Raji (cell line): ENCODE data around the gene NOD1.

Source experiments
- POLR2A ChIP-seq: IDR thresholded peaks from 2 replicates; pipeline ENCODE4 v1.6.1; 2011; ENCODE audit warnings: low read depth, low read length, control low read depth; ENCODE audit not compliant: insufficient read depth

Gene NOD1

DNA sequence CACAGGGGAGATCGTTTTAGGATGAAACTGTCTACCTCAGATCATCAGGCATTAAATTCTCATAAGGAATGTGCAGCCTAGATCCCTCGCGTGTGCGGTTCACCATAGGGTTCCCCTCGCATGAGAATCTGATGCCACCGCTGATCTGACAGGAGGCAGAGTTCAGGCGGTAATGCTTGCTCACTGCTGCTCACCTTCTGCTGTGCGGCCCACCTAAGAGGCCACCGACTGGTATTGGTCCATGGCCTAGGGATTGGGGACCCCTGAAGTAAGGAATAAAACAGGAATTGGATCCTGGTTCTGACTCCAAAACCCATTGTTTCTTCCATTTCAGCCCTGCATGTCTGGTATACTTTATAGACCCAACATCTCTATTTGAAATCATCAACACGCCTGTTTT is 4.1 kb downstream of the NOD1 start:
- no peak for TF ChIP-seq POLR2A

GRCh38 chr7:30473903-30474302 is 4.7 kb downstream of the NOD1 start:
- TF ChIP-seq POLR2A: no peak

- TF ChIP-seq POLR2A: no peak
Measured at GRCh38 chr7:30472784-30473775, 5.5 kb downstream of the NOD1 start.

- TF ChIP-seq POLR2A: no peak
Measured at GRCh38 chr7:30472081-30472783, 6.4 kb downstream of the NOD1 start.

DNA sequence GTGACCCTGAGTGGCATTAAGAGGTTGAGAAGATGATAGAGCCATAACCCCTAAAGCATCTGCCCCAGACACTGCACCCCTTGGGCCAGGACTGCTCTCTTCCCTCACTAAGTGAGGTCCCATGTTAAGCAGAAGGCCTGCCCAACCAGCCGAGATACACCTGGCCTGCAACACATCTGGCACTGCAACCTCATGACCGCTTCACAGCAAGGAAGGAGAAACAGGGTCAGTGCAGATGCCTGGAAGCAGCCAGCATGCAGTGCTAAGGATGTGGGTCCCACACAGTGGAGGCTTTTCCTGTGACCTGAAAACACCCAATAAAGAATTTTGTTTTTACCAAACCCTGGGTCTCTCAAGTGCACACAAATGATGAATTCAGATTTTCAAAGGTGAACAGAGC is 7.4 kb downstream of the NOD1 start:
- TF ChIP-seq POLR2A: no peak

DNA sequence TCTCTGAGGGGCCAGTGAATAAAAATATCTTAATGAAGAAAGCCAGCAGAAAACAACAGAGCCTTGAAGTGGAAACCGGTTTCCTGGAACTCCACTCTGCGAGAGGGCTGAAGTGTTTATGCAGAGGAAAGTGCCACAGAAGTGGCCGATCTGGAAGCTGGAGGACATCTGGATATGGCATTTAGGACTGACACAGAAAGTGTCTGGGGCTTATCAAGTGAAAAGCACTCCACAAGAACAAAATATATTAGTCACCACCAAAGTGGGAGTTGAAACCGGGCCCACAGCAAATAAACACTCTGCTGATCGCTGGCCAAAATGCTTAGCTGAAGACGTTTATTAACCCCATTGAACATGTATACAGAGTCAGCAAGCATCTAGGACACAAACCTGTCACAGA is 7.8 kb downstream of the NOD1 start:
- no peak for TF ChIP-seq POLR2A

DNA sequence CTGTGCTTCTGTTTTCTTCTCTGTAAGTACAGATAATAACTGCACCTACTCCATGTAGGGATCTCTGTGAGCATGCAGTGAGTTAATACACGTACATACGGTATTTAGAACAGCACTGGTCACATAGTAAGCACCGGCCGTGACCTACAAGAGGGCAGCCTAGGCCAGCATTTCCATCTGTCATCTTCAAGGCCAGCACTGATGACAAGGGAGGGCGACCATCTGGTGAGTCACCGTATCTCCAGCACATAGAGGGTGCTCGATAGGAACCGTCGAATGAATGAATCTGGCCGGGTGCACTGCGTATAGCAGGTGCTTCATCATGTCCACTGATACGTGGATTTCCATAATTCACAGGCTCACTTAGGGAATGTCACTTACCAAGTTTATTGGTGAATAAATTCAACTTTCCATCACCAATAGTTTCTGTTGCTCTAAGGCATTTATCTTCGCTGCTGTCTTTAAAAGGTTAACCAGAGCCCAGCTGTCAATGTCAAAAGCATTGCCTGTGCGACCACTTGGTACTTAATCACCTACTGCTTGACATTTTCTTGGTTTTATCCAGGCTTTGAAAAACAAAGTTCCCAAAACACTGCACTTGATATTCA is 8.3 kb downstream of the NOD1 start:
- TF ChIP-seq POLR2A: no peak

- TF ChIP-seq POLR2A: no peak
Measured at GRCh38 chr7:30469303-30469702, 9.3 kb downstream of the NOD1 start.

DNA sequence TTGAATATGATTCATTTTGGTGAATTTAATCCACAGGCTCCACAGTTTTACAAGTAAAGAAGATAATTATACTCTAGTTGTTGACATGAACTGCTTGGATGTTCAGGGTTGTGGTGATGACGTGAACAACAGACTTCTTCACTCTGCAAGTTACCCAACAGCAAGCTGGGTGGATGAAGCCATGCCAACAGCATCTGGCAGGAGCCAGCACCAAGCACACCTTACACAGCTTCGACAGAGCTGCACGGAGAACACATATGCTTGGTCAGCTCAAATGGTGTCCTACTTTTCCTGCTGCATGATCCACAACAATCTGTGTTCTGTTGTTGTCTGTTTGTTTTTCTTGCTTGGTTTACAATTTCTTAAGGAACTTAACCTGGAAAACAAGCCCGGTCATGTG is 9.8 kb downstream of the NOD1 start:
- TF ChIP-seq POLR2A: no peak

DNA sequence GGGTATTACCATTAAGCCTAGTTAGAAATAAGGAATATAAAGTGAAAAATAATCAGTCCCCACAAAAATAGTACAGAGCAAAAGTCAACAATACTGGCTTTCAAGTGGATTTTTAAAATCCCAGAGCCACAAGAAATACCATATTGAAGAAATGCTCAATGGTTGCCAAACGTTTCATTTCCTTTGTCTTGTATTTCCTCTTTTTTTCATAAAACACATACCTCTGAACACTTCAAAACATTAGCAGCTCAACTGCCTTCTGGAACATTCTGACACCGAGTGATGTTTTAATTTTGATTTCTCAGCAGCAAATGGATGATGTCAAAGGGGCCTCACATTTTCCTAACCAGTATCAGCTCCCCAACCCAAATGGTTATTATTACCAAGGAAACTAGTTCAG is 10.5 kb downstream of the NOD1 start:
- TF ChIP-seq POLR2A: no peak

- TF ChIP-seq POLR2A: no peak
Measured at GRCh38 chr7:30467271-30467670, 11.3 kb downstream of the NOD1 start.

DNA sequence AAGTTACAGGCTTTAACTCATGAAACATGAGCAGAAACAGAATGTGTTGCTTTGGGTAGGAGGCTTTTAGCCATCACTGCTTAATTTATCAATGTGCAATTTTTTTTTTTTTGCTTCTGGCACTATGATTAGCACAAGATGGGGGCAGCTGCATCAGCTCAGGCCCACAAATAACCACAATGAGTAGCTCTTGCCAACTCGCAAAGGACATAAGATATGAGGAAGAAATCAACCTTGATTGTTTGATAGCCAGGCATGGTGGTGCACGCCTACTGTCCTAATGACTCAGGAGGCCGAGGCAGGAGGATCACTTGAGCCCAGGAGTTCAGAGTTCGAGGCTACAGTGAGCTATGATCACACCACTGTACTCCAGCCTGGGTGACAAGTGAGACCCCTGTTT is 12.3 kb downstream of the NOD1 start:
- no peak for TF ChIP-seq POLR2A

- TF ChIP-seq POLR2A: no peak
Measured at GRCh38 chr7:30465811-30466180, 12.8 kb downstream of the NOD1 start.

GRCh38 chr7:30465046-30465810 is 13.4 kb downstream of the NOD1 start:
- TF ChIP-seq POLR2A: no peak

GRCh38 chr7:30464231-30464671 is 14.3 kb downstream of the NOD1 start:
- no peak for TF ChIP-seq POLR2A

DNA sequence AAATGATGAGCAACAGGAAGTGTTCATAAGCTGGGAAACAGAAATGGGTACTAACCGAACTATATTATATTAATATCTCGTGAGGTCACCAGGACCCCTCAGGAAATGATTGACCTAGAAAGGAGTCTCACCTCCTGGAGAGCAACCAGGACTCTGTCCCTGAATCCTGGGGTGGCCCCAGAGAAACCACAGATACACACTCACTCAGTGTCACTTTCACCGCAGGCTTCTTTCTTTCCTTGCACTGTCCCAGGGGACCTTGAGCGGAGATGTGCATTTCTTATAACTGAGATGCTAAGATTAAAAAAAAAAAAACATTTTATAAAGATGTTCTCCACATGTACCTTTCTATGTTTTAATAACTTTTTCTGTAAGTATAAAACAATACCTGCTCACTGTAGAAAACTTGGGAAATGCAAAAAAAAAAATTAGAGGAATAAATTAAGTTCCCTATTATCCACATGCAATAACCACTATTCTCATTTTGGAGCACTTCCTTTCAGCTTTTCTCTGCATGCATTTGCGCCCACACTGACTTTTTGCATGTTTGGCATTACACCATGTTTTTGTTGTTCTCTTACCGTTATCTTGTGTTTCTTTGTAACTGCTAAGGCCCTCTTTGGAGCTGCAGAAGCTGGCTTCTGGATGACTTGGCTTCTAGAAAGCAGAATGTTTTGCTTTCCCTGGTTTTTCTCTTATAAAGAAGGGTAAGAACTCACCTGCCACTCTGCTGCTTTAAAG is 15.0 kb downstream of the NOD1 start:
- no peak for TF ChIP-seq POLR2A
